Gastrocnemius medialis (tissue), 4 donors: Measurements from ENCODE around the gene SCP2. TPM values are rescaled to one million over a fixed set of nuclear protein-coding genes. Genes with fewer than 3 reads are reported as not detected.
A peak's percentile ranks its signal among the peaks of the same experiment; 100 is the strongest.

ENCODE experiments used
- ATAC-seq, 2 donors: fragments of 150-250 bp; one replicate each; pipeline ENCODE4 v1.9.1; 2016
- DNase-seq, 2 donors: peaks; one replicate each; pipeline ENCODE4 v3.0.0-alpha.2; 2019
- H3K27ac ChIP-seq, 4 donors: fragments of 200-600 bp; sonication (generic); 1 replicate in 1 of 4; 2 replicates in 3 of 4; pipeline ENCODE4 v1.5.1; 2016 to 2018; ENCODE audit warnings: mild to moderate bottlenecking in 2 of 4, moderate library complexity in 1 of 4
- H3K27me3 ChIP-seq, 3 donors: fragments of 200-600 bp; sonication (generic) in 2 of 3; 1 replicate in 1 of 3; 2 replicates in 2 of 3; pipeline versions ENCODE4 v1.5.1 to v1.6.0; 2016 to 2019; ENCODE audit warnings: mild to moderate bottlenecking in 1 of 3, moderate library complexity in 1 of 3
- H3K36me3 ChIP-seq, 2 donors: fragments of 200-600 bp; sonication (generic) in 1 of 2; one replicate each; pipeline ENCODE4 v1.5.1; 2017 to 2018
- H3K4me1 ChIP-seq, 2 donors: fragments of 200-600 bp; sonication (generic) in 1 of 2; one replicate each; pipeline ENCODE4 v1.5.1; 2016 to 2017; ENCODE audit warnings: mild to moderate bottlenecking in 2 of 2
- H3K4me3 ChIP-seq, 4 donors: fragments of 200-600 bp; sonication (generic) in 3 of 4; 1 replicate in 1 of 4; 2 replicates in 3 of 4; pipeline ENCODE4 v1.5.1; 2016 to 2019; ENCODE audit warnings: mild to moderate bottlenecking in 2 of 4
- H3K9me3 ChIP-seq, 3 donors: fragments of 200-600 bp; sonication (generic) in 2 of 3; 1 replicate in 1 of 3; 2 replicates in 2 of 3; pipeline ENCODE4 v1.5.1; 2016 to 2019
- CTCF ChIP-seq, 5 experiments: fragments of 450-650 bp in 3 of 5; fragments of 200-600 bp in 2 of 5; sonication (generic) in 2 of 5; IDR thresholded peaks in 4 of 5; conservative IDR thresholded peaks in 1 of 5; 1 replicate in 4 of 5; 2 replicates in 1 of 5; pipeline ENCODE4 v1.5.1; 2016 to 2019; ENCODE audit warnings: antibody characterized with exemption in 5 of 5, mild to moderate bottlenecking in 3 of 5, moderate library complexity in 3 of 5
- POLR2A ChIP-seq, 2 donors: fragments of 450-650 bp; IDR thresholded peaks; one replicate each; pipeline ENCODE4 v1.6.1; 2017; ENCODE audit warnings: antibody characterized with exemption in 2 of 2, mild to moderate bottlenecking in 2 of 2, moderate library complexity in 2 of 2
- in situ Hi-C, 4 donors: fragments of 200-750 bp; cut with MboI; loops; one replicate each; pipeline versions ENCODE4 v1.15.0 to v1.8.0; 2017; ENCODE audit warnings: low sequenced_read_pairs in 4 of 4
- intact Hi-C: fragments of 100-400 bp; cut with DNase I; formaldehyde crosslinking; loops from one replicate; pipeline ENCODE4 v1.15.1; 2023; ENCODE audit warnings: low total_unique reads
- total RNA-seq, 4 donors: library from RNA; depleted of rRNA; stranded (reverse); fragments of >200 nt; gene quantifications; one replicate each; pipeline versions ENCODE4 v1.1.0 to v1.2.3, GENCODE V29; 2016

The SCP2 gene
- total RNA-seq, 4 donors from 2014 or later = 44.6 to 75.4 (median 61.1) TPM

DNA sequence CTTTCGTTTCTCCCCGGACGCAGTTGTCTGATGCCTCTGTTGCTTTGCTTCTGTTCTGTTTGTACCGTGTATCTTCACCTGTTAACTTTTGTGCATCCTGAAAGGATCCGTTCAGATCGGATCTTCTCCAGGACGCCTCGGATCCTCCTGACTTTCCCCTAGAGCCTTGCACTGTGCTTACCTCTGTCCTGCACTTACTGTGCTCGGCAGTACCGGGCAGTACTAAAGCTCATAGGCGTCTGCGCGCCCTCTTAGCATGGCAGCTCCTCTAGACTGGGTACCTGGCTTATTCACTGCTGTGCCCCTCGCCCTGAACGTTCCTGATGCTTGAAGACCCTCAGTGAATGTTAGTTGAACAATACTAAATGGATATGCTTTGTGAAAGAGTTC is 934 bp downstream of the SCP2 start:
- in situ Hi-C loops (loop anchor here in 2 of 4 donors (10.0 kb wide), 1 partner anchor 223 kb away; no protein-coding TSS in a partner anchor), intact Hi-C loops (loop anchor here (5.0 to 10.0 kb wide), 2 partner anchors 226 to 563 kb away; partner anchors contain the start of gene CC2D1B)
- H3K4me3 ChIP-seq = peak overlapping the region; percentile 81 to 90 (median 88)
- H3K9me3 ChIP-seq = no peaks in the 10 kb centered on the region
- H3K36me3 ChIP-seq = no peaks in the 10 kb centered on the region
- no peak for DNase-seq
- H3K27ac ChIP-seq = peak overlapping the region; percentile 91 to 94 (median 92)
- peak; percentile 2 to 13 for ATAC-seq
- no peak for TF ChIP-seq POLR2A (IDR thresholded peaks at IDR 0.05)
- TF ChIP-seq CTCF (IDR thresholded peaks at IDR 0.05 in 4 of 5, conservative IDR thresholded peaks at IDR 0.05 in 1 of 5) = no peak
- H3K4me1 ChIP-seq = peaks cover 9 to 23% of the 10 kb centered on the region in 2 donors
- H3K27me3 ChIP-seq = no peaks in the 10 kb centered on the region

DNA sequence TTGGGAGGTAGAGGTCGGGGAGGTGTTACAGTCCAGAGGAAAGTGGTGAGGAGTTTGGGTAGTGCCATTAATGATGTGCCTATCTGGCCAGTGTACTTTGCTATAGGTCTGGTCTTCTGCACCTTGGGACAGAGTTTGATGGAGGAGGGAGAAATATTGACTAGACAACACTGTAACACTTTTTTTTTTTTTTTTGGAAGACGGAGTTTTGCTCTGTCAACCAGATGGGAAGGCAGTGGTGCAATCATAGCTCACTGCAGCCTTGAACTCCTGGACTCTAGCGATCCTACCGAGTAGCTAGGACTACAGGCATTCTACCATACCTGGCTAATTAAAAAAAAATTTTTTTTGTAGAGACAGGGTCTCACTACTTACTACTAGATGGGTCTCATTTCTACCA is 1.9 kb downstream of the SCP2 start:
- Histone ChIP-seq H3K4me3 (no peak overlapping the region), H3K9me3 (no peaks in the 10 kb centered on the region), H3K36me3 (no peaks in the 10 kb centered on the region), H3K27me3 (no peaks in the 10 kb centered on the region), H3K4me1 (peaks cover 9 to 23% of the 10 kb centered on the region in 2 donors), H3K27ac (no peak overlapping the region)
- ATAC-seq (no peak), DNase-seq (no peak)
- in situ Hi-C loops (loop anchor here in 2 of 4 donors (10.0 kb wide), 1 partner anchor 224 kb away; no protein-coding TSS in a partner anchor), intact Hi-C loops (loop anchor here (5.0 to 10.0 kb wide), 2 partner anchors 227 to 564 kb away; partner anchors contain the start of gene CC2D1B)
- TF ChIP-seq POLR2A (IDR thresholded peaks at IDR 0.05) (no peak), CTCF (IDR thresholded peaks at IDR 0.05 in 4 of 5, conservative IDR thresholded peaks at IDR 0.05 in 1 of 5) (no peak)

DNA sequence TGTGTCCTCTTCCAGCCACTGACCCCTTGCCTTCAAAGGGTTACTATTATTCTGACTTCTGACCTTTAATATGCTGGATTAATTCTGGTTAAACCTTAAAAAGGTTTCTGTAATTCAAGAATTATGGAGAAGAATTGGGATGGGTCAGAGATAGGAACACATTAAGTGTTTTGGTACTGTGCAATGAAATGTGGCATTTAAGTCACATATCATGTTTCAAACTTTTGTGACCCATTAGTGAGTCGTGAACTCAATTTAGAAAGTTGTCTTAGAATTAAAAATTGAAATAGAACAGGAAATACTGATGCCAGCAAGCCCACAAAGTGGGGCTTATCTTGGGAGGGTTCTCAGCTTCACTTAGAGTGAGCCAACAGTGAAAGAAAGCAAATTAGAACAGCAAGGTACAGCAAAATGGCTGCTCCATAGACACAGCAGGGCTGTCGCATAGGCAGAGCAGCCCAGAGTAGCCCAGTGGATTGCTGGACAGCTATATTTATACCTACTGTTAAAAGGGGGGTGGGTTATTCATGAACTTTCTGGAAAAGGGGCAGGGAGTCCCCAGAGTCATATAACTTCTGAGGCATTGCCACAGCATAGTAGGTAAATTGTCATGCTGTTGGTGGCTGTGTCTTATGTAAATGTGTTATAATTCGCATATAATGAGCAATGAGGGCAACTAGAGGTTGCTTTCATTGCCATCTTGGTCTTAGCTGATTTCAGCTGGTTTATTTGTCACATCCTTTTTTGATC is 10.5 kb downstream of the SCP2 start:
- intact Hi-C loops (no loop called here), in situ Hi-C loops (no loop called here)
- DNase-seq = no peak
- peak in 1 of 2 donors; percentile 42 for ATAC-seq
- Histone ChIP-seq H3K27ac (peak overlapping the region in 3 of 4 donors; percentile 14 to 25 (median 24)), H3K27me3 (no peaks in the 10 kb centered on the region), H3K4me3 (no peak overlapping the region), H3K4me1 (peaks cover 15 to 32% of the 10 kb centered on the region in 2 donors), H3K36me3 (no peaks in the 10 kb centered on the region), H3K9me3 (no peaks in the 10 kb centered on the region)
- no peak for TF ChIP-seq CTCF (IDR thresholded peaks at IDR 0.05 in 4 of 5, conservative IDR thresholded peaks at IDR 0.05 in 1 of 5)
- TF ChIP-seq POLR2A (IDR thresholded peaks at IDR 0.05) = no peak

GRCh38 chr1:52938183-52938451 is 11.0 kb downstream of the SCP2 start:
- intact Hi-C loops = no loop called here
- TF ChIP-seq CTCF (IDR thresholded peaks at IDR 0.05 in 4 of 5, conservative IDR thresholded peaks at IDR 0.05 in 1 of 5) (no peak), POLR2A (IDR thresholded peaks at IDR 0.05) (no peak)

More at GRCh38 chr1:52938183-52938451, 11.0 kb downstream of the SCP2 start:
- in situ Hi-C loops = no loop called here
- H3K27me3 ChIP-seq = no peaks in the 10 kb centered on the region
- ATAC-seq (no peak), DNase-seq (no peak)
- no peak overlapping the region for H3K4me3 ChIP-seq
- H3K27ac ChIP-seq = no peak overlapping the region
- no peaks in the 10 kb centered on the region for H3K9me3 ChIP-seq
- H3K36me3 ChIP-seq = no peaks in the 10 kb centered on the region
- H3K4me1 ChIP-seq = peaks cover 15 to 32% of the 10 kb centered on the region in 2 donors
